ENCODE measurements around the gene PRR15L.

- TF ChIP-seq, protein P1, sequence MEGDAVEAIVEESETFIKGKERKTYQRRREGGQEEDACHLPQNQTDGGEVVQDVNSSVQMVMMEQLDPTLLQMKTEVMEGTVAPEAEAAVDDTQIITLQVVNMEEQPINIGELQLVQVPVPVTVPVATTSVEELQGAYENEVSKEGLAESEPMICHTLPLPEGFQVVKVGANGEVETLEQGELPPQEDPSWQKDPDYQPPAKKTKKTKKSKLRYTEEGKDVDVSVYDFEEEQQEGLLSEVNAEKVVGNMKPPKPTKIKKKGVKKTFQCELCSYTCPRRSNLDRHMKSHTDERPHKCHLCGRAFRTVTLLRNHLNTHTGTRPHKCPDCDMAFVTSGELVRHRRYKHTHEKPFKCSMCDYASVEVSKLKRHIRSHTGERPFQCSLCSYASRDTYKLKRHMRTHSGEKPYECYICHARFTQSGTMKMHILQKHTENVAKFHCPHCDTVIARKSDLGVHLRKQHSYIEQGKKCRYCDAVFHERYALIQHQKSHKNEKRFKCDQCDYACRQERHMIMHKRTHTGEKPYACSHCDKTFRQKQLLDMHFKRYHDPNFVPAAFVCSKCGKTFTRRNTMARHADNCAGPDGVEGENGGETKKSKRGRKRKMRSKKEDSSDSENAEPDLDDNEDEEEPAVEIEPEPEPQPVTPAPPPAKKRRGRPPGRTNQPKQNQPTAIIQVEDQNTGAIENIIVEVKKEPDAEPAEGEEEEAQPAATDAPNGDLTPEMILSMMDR (optimal IDR thresholded peaks at IDR 0.05 in 1 of 3, IDR thresholded peaks at IDR 0.05 in 1 of 3, conservative IDR thresholded peaks at IDR 0.05 in 1 of 3; ENCODE audit: extremely low read depth in 1 of 3, insufficient read depth in 2 of 3, low read length in 3 of 3) = no peak
- no peak for TF ChIP-seq EZH2 (IDR thresholded peaks at IDR 0.05; ENCODE audit: low read length)
Measured at GRCh38 chr17:47981462-47981861, 23.8 kb upstream of the PRR15L start.
